ENCODE data around the gene TRAF3IP3. TPM values are rescaled to one million over a fixed set of nuclear protein-coding genes. Genes with fewer than 3 reads are reported as not detected.

Gene TRAF3IP3
- total and polyA plus RNA-seq, 2 of the 13 experiments (the other 11 are each of a cell fraction or from before 2014, with no cell fraction given) = not detected

GRCh38 chr1:209755256-209755655 lies 597 bp upstream of the TRAF3IP3 start:
- no peaks in the 10 kb centered on the region; a peak in 1 of 5 replicates for H3K27me3 ChIP-seq (ENCODE audit: control insufficient read depth in 1 of 2, insufficient read depth in 2 of 2, low read length in 2 of 2)
- CTCF ChIA-PET (ENCODE audit: low intra/inter-chr PET ratio, low total read pairs) = no interaction called here
- no peak overlapping the region for H3K4me3 ChIP-seq (replicated peaks in 1 of 3; ENCODE audit: insufficient read depth in 1 of 3, low read depth in 2 of 3, low read length in 3 of 3)
- H3K9ac ChIP-seq (ENCODE audit: insufficient read depth, low read depth, low read length) = no peak overlapping the region
- in situ Hi-C loops (cut with HindIII; ENCODE audit: extremely low pct_ligation_motif_present, low pct_unique_long_range_greater_than_20kb) (no loop called here), intact Hi-C loops (cut with micrococcal nuclease; ENCODE audit: unreplicated experiment) (no loop called here)
- no peak overlapping the region for H3K4me2 ChIP-seq (ENCODE audit: low read depth, low read length)
- WGBS (ENCODE audit: low lambda C conversion rate) = 0% methylated on average over 1 of the region's 1 CpG
- no peaks in the 10 kb centered on the region for H3K36me3 ChIP-seq (replicated peaks in 1 of 2; ENCODE audit: control insufficient read depth in 1 of 2, insufficient read depth in 2 of 2, low read length in 2 of 2)
- H3K79me2 ChIP-seq (ENCODE audit: insufficient read depth, low read length) = no peaks in the 10 kb centered on the region
- POLR2A ChIA-PET = no interaction called here
- H4K20me1 ChIP-seq (ENCODE audit: insufficient read depth, low read length) = no peaks in the 10 kb centered on the region
- no peaks in the 10 kb centered on the region for H3K4me1 ChIP-seq (ENCODE audit: insufficient read depth, low read length)
- H3K9me3 ChIP-seq (ENCODE audit: low read length) = no peaks in the 10 kb centered on the region
- BruUV-seq (replicated peaks) = no TSS peak
- ATAC-seq = no peak
- no peak for FAIRE-seq
- no peak overlapping the region for H2AFZ ChIP-seq (ENCODE audit: low read length)
- DNase-seq (ENCODE audit: low spot score) = no peak
- no peak overlapping the region for H3K27ac ChIP-seq (ENCODE audit: extremely low read length, insufficient read depth, low read length)
- TF ChIP-seq ZNF776 (CRISPR knock-in tag; IDR thresholded peaks at IDR 0.05) (no peak), TOPORS (CRISPR knock-in tag; IDR thresholded peaks at IDR 0.05) (no peak), ZNF552 (CRISPR knock-in tag; IDR thresholded peaks at IDR 0.05; ENCODE audit: borderline replicate concordance) (no peak), ZNF800 (CRISPR knock-in tag; IDR thresholded peaks at IDR 0.05) (no peak), EP300 (IDR thresholded peaks at IDR 0.05; ENCODE audit: low read depth in 2 of 2, low read length in 2 of 2) (no peak), EP300 (CRISPR knock-in tag; IDR thresholded peaks at IDR 0.05; ENCODE audit: borderline replicate concordance) (no peak), CBX1 (IDR thresholded peaks at IDR 0.05; ENCODE audit: low read depth) (no peak), HMGXB3 (CRISPR knock-in tag; IDR thresholded peaks at IDR 0.05; ENCODE audit: borderline replicate concordance) (no peak), SRSF4 (IDR thresholded peaks at IDR 0.05; ENCODE audit: low read depth, low read length, poor library complexity, severe bottlenecking) (no peak), CHD4 (IDR thresholded peaks at IDR 0.05; ENCODE audit: borderline replicate concordance, low read length) (no peak), ZNF431 (CRISPR knock-in tag; IDR thresholded peaks at IDR 0.05; ENCODE audit: borderline replicate concordance, low read depth) (no peak), ZNF652 (CRISPR knock-in tag; IDR thresholded peaks at IDR 0.05; ENCODE audit: borderline replicate concordance, low read depth) (no peak), MIER3 (CRISPR knock-in tag; IDR thresholded peaks at IDR 0.05; ENCODE audit: borderline replicate concordance) (no peak)
- TF ChIP-seq, protein P1, sequence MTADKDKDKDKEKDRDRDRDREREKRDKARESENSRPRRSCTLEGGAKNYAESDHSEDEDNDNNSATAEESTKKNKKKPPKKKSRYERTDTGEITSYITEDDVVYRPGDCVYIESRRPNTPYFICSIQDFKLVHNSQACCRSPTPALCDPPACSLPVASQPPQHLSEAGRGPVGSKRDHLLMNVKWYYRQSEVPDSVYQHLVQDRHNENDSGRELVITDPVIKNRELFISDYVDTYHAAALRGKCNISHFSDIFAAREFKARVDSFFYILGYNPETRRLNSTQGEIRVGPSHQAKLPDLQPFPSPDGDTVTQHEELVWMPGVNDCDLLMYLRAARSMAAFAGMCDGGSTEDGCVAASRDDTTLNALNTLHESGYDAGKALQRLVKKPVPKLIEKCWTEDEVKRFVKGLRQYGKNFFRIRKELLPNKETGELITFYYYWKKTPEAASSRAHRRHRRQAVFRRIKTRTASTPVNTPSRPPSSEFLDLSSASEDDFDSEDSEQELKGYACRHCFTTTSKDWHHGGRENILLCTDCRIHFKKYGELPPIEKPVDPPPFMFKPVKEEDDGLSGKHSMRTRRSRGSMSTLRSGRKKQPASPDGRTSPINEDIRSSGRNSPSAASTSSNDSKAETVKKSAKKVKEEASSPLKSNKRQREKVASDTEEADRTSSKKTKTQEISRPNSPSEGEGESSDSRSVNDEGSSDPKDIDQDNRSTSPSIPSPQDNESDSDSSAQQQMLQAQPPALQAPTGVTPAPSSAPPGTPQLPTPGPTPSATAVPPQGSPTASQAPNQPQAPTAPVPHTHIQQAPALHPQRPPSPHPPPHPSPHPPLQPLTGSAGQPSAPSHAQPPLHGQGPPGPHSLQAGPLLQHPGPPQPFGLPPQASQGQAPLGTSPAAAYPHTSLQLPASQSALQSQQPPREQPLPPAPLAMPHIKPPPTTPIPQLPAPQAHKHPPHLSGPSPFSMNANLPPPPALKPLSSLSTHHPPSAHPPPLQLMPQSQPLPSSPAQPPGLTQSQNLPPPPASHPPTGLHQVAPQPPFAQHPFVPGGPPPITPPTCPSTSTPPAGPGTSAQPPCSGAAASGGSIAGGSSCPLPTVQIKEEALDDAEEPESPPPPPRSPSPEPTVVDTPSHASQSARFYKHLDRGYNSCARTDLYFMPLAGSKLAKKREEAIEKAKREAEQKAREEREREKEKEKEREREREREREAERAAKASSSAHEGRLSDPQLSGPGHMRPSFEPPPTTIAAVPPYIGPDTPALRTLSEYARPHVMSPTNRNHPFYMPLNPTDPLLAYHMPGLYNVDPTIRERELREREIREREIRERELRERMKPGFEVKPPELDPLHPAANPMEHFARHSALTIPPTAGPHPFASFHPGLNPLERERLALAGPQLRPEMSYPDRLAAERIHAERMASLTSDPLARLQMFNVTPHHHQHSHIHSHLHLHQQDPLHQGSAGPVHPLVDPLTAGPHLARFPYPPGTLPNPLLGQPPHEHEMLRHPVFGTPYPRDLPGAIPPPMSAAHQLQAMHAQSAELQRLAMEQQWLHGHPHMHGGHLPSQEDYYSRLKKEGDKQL (CRISPR knock-in tag; IDR thresholded peaks at IDR 0.05; ENCODE audit: low read depth) = no peak

All from HepG2 (cell line).